NCI-H128 (cell line): ENCODE results near the gene PAPSS2.

Source experiments
- DNase-seq: peaks from one replicate; lab custom pipeline; 2025; ENCODE audit not compliant: unreplicated experiment; lab: John Stamatoyannopoulos, UW

Gene PAPSS2

GRCh38 chr10:87669752-87670151 is 10.1 kb downstream of the PAPSS2 start:
- DNase-seq = no peak

DNA sequence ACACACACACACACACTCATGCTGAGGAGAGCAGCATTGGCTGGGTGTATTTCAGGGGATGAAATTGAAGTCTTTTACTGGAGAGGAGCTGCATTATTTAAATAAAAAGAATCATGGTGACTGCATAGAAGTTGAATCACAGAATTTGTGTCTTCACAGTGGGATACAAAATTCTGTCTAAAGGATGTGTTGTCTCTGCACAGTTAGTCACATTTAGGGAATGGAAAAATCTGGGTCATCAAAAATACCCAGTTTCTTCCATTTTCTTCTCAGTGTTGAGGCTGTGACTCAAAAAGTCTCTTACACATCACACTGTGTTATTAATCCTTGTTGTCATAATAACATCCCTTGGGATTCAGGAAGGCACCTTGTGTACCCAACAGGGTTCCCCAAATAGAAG is 10.9 kb downstream of the PAPSS2 start:
- DNase-seq = no peak

GRCh38 chr10:87671139-87671815 is 11.6 kb downstream of the PAPSS2 start:
- no peak for DNase-seq

DNA sequence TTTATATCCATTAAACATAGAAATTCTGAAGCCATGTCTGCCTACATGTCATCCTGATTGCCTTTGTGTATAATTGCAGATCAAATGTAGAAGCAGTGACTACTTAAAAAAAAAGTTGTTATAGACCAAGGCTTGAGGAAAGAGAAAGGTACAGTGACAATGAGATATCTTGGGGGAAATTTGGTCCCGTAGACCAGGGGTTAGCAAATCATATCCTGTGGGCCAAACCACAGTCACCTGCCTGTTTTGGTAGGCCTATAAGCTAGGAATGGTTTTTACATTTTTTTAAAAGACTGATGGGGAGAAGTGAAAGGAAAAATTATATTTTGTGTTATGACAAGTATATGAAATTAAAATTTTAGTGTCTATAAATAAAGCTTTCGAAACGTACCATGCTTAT is 12.9 kb downstream of the PAPSS2 start:
- no peak for DNase-seq

GRCh38 chr10:87674943-87675342 is 15.3 kb downstream of the PAPSS2 start:
- DNase-seq = no peak

GRCh38 chr10:87675396-87676376 is 16.0 kb downstream of the PAPSS2 start:
- no peak for DNase-seq

- DNase-seq = no peak
Measured at GRCh38 chr10:87677595-87677994, 17.9 kb downstream of the PAPSS2 start.

DNA sequence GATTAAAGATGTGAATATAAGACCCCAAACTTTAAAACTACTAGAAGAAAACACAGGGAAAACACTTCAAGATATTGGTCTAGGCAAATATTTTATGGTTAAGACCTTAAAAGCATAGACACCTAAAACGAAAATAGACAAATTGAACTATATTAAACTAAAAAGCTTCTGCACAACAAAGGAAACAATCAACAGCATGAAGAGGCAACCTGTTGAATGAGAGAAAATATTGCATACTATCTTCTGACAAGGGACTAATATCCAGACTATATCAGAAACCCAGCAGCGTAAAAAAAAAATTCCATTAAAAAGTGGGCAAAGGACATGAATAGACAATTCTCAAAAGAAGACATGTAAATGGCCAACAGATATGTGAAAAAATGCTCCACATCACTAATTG is 18.6 kb downstream of the PAPSS2 start:
- no peak for DNase-seq

- DNase-seq = no peak
Measured at GRCh38 chr10:87683356-87683755, 23.7 kb downstream of the PAPSS2 start.

- DNase-seq = no peak
Measured at GRCh38 chr10:87684001-87684638, 24.4 kb downstream of the PAPSS2 start.

GRCh38 chr10:87685832-87686574 is 26.3 kb downstream of the PAPSS2 start:
- no peak for DNase-seq

GRCh38 chr10:87691506-87692070 is 31.9 kb downstream of the PAPSS2 start:
- no peak for DNase-seq

- DNase-seq = no peak
Measured at GRCh38 chr10:87692956-87693484, 33.3 kb downstream of the PAPSS2 start.

DNA sequence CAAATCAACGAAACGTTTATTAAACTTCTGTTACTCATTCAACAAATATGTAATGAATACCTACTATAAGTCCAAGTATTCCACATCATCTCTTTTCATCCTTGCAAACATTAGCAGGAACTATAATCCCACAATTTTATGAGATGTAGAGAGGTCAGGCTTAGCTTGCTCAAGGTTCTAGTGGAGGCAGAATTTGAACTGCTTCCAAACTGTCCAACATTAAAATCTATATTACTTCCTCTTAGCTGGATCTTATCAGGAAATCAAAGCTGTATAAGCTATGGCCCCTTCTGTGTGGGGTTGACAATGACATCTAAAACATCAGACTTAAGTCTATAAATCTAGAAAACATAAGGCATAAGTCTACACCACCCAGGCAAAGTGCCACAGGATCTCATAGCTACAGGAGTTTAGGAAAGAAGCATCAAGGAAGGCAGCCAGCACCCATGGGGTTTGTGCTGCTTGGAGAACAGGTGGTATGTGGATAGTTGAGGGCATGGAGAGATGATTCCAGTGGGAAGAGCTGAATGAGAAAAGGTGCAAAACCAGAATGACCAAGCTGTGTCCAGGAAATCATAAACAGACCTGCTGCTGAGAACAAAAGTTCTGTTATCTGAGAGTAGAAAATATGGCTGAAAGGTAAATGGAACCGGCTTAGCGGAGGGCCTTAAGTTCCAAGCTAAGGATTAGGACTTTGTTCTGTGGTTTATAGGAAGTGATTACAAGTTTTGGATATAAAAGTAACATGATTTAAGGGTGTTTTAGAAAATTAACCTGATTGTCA is 34.5 kb downstream of the PAPSS2 start:
- no peak for DNase-seq

GRCh38 chr10:87695074-87695473 is 35.4 kb downstream of the PAPSS2 start:
- no peak for DNase-seq

DNA sequence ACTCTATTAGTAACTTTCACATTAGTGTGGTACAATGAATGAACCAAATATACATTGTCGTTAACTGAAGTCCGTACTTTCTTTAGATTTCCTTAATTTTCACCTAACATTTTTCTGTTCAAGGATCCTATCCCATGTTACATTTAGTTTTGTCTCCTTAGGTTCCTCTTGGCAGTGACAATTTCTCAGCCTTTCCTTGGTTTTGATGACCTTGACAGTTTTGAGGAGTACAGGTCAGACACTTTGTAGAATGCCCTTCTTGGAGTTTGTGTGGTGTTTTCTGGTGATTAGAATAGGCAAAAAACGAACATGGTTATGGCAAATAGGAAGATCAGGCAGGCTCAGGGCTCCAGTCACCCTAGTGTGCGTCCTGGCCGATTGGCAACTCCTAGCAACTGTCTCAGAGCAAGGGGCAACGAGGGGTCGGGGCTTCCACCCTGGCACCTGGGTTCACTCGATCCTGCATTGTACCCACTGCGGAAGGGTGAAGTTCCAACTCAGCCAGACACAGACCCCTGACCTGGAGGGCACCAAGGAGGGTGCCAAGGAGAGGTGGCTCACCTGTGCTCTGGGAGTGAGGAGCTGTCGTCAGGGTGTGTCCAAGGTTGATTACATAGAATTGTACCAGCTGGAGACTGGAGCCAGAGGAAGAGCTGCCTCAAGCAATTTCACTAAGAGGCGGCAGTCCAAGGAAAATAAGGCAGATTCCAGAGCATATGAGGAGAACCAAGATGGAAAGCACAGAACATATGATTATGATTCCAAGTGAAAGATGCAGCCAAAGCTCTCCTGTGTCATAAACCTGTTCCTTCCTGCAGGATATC is 37.5 kb downstream of the PAPSS2 start:
- no peak for DNase-seq

GRCh38 chr10:87700031-87700796 is 40.5 kb downstream of the PAPSS2 start:
- DNase-seq = no peak
